BJ (cell line): ENCODE measurements around the gene PCBP3. TPM values are rescaled to one million over a fixed set of nuclear protein-coding genes. Genes with fewer than 3 reads are reported as not detected.

Experiments used
- CTCF ChIA-PET: fragments of 350-600 bp; formaldehyde crosslinking; extraction: SDS; loops from one replicate; lab custom pipeline; 2021; ENCODE audit warnings: antibody characterized with exemption, inconsistent platforms; lab: Yijun Ruan, JAX
- POLR2A ChIA-PET: fragments of 300-600 bp; sonication (Branson Sonifier 250); formaldehyde crosslinking; extraction: SDS; loops from one replicate; lab custom pipeline; 2021; ENCODE audit warnings: antibody characterized with exemption; lab: Charles Lee
- DNase-seq: peaks from one replicate; pipeline ENCODE4 v3.0.0-alpha.2; 2011; ENCODE audit warnings: low read depth
- H3K27me3 ChIP-seq: 2 replicates; pipeline ENCODE4 v1.6.0; 2011; ENCODE audit warnings: low read length; ENCODE audit not compliant: control insufficient read depth, insufficient read depth
- H3K36me3 ChIP-seq: 2 replicates; pipeline ENCODE4 v1.5.1; 2011; ENCODE audit warnings: low read length; ENCODE audit not compliant: control insufficient read depth, insufficient read depth
- H3K4me3 ChIP-seq: 2 replicates; pipeline ENCODE4 v1.5.1; 2011; ENCODE audit warnings: low read depth, mild to moderate bottlenecking, control low read depth, low read length
- CTCF ChIP-seq: IDR thresholded peaks from 2 replicates; pipeline ENCODE4 v1.5.1; 2011; ENCODE audit warnings: low read depth, mild to moderate bottlenecking, control low read depth, inconsistent platforms, low read length, moderate library complexity; ENCODE audit not compliant: insufficient read depth
- polyA plus RNA-seq: library from polyadenylated mRNA; depleted of rRNA; stranded (reverse); fragments of >200 nt; gene quantifications from 2 replicates; pipeline ENCODE4 v1.2.3, GENCODE V29; 2011

The PCBP3 gene
- polyA plus RNA-seq, 1 experiment, result 2.1 TPM

GRCh38 chr21:45909238-45909988, 265.9 kb downstream of the PCBP3 start:
- ChIA-PET CTCF (interaction anchor here (1.0 kb wide), 1 partner anchor 17 kb away, joined by 3 read pairs; no protein-coding TSS in a partner anchor), POLR2A (no interaction called here)
- no peak overlapping the region for H3K4me3 ChIP-seq
- no peak for TF ChIP-seq CTCF
- H3K27me3 ChIP-seq, result no peaks in the 10 kb centered on the region
- no peaks in the 10 kb centered on the region for H3K36me3 ChIP-seq
- DNase-seq, result no peak

DNA sequence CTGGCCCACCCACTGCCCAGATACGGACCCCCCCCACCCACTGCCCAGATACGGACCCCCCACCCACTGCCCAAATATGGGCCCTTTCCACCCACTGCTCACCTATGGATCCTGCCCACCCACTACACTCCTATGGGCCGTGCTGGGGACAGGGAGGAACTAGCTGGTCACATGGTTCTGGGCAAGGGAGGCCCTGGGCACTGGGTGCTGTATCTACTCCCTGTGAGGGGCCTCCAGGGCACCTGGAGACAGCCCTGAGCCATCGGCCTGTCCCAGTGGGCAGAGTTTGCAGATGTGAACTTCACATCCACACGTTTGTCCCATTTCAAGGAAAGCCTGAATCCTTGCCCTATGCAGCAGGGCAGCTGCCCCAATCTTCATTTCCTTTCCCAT, 266.6 kb downstream of the PCBP3 start:
- no peak for DNase-seq
- no peak for TF ChIP-seq CTCF
- ChIA-PET CTCF (interaction anchor here (1.0 to 2.1 kb wide), 2 partner anchors 13 to 16 kb away, joined by 3 to 7 read pairs; no protein-coding TSS in a partner anchor), POLR2A (no interaction called here)
- H3K4me3 ChIP-seq, result no peak overlapping the region
- no peaks in the 10 kb centered on the region for H3K36me3 ChIP-seq
- H3K27me3 ChIP-seq, result no peaks in the 10 kb centered on the region

- no peaks in the 10 kb centered on the region for H3K36me3 ChIP-seq
- no peak overlapping the region for H3K4me3 ChIP-seq
- TF ChIP-seq CTCF, result no peak
- CTCF ChIA-PET, result interaction anchor here (1.0 to 2.1 kb wide), 3 partner anchors 10 to 15 kb away, joined by 3 to 7 read pairs (median 4); no protein-coding TSS in a partner anchor
- DNase-seq, result no peak
- POLR2A ChIA-PET, result no interaction called here
- H3K27me3 ChIP-seq, result no peaks in the 10 kb centered on the region; the same call in 1 of the 2 replicates
These were observed 267.2 kb downstream of the PCBP3 start for GRCh38 chr21:45910548-45911221.

- no peaks in the 10 kb centered on the region for H3K36me3 ChIP-seq
- no peak for DNase-seq
- H3K4me3 ChIP-seq, result no peak overlapping the region
- ChIA-PET POLR2A (no interaction called here), CTCF (interaction anchor here (1.3 to 2.1 kb wide), 2 partner anchors 9 to 11 kb away, joined by 4 to 7 read pairs; no protein-coding TSS in a partner anchor)
- no peak for TF ChIP-seq CTCF
- H3K27me3 ChIP-seq, result no peaks in the 10 kb centered on the region; the same call in 1 of the 2 replicates
These were observed 268.3 kb downstream of the PCBP3 start for GRCh38 chr21:45911806-45912325.
